AG09319 (cell line): ENCODE results near the gene RAMP1.

ENCODE experiments used
- DNase-seq: peaks from one replicate; pipeline ENCODE4 v3.0.0-alpha.2; 2010; ENCODE audit warnings: low read depth; ENCODE audit errors: extremely low read depth
- CTCF ChIP-seq: IDR thresholded peaks from 2 replicates; pipeline ENCODE4 v1.5.1; 2011; ENCODE audit warnings: low read depth, mild to moderate bottlenecking, inconsistent platforms, low read length, moderate library complexity

The RAMP1 gene

DNA sequence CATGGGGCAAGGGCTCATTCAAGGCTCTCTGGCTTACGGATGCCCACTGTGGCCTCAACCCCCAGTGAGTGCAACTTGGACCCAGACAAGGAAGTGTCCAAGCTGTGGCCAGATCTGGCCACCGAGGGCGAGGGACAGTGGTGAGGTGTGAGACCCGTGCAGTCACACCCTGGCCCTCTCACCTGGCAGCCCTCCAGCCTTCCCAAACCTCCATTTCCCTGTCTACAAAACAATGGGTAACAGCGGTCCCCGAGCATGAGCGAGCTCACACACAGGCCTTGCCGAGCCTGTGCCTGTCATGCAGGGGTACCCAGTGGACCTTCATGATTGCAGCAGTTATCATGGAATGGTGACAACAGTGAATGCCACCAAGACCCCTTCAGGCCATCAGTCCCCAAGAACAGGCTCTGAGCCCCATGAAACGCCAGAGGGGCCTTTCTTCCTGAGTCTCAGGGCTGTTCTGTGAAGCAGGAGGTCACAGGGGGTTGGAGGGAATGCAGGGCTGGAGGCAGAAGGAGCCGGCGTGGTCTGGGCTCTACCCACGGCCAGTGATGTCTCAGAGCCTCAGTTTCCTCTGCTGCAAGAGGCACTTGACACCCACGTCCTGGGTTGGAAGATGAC is 49.8 kb downstream of the RAMP1 start:
- no peak for DNase-seq
- no peak for TF ChIP-seq CTCF

- DNase-seq = no peak
- TF ChIP-seq CTCF = no peak
These were observed 50.5 kb downstream of the RAMP1 start for GRCh38 chr2:237909801-237910475.

- no peak for DNase-seq
- no peak for TF ChIP-seq CTCF
These were observed 51.3 kb downstream of the RAMP1 start for GRCh38 chr2:237910576-237911362.

DNA sequence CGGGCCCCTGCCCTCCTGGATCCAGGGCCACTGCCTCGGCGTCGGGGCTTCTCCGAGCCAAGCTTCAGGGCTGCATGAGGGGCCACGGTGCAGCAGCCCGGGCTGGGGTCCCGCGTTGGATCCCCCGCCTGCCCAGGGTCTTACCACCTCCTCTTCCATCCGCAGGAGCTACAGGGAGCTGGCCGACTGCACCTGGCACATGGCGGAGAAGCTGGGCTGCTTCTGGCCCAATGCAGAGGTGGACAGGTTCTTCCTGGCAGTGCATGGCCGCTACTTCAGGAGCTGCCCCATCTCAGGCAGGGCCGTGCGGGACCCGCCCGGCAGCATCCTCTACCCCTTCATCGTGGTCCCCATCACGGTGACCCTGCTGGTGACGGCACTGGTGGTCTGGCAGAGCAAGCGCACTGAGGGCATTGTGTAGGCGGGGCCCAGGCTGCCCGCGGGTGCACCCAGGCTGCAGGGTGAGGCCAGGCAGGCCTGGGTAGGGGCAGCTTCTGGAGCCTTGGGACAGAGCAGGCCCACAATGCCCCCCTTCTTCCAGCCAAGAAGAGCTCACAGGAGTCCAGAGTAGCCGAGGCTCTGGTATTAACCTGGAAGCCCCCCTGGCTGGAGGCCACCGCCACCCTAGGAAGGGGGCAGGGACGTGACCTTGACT is 52.1 kb downstream of the RAMP1 start:
- TF ChIP-seq CTCF = no peak
- no peak for DNase-seq

DNA sequence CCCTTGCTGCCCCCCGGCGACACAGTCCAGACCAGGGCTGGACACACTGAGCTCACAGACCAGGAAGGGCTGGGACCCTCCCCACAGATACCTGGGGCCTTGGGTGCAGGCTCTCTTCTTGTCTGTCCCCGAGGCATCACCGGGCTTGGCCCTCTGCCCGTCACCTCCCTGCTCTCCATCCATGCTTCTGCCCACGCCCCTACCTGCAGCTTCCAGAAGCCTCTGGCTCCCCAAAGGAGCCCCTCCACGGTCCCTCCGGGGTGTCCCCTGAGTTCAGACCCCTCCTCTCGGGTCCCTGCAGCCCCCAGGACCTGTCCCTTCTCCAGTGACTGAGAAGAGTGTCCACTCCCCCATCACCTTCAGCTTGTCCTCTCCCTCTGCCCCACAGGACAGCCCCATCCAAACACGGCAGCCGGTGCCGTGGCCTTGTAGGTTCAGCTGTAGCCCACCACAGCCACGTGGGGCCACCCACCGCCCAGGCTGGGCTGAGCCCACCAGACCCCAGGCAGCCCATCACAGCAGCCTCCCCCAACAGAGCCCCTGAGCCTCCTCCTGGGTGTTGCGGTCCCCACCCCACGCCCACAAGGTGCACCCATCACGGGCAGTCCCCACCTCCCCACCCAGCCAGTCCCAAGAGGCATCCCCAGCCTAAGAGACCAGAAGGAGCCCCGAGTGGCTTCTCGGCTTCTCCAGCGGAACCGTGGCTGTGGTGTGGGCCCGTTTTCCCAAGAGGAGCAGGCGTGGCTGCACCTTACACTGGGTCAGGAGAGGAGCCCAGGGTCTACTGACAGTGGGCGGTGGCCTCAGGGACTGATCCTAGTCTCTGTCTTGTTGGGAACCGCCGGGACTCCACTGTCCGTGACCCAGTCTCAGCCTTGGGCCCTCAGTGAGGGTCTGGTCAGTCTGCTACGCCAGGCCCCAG is 53.1 kb downstream of the RAMP1 start:
- TF ChIP-seq CTCF = no peak
- DNase-seq = no peak

DNA sequence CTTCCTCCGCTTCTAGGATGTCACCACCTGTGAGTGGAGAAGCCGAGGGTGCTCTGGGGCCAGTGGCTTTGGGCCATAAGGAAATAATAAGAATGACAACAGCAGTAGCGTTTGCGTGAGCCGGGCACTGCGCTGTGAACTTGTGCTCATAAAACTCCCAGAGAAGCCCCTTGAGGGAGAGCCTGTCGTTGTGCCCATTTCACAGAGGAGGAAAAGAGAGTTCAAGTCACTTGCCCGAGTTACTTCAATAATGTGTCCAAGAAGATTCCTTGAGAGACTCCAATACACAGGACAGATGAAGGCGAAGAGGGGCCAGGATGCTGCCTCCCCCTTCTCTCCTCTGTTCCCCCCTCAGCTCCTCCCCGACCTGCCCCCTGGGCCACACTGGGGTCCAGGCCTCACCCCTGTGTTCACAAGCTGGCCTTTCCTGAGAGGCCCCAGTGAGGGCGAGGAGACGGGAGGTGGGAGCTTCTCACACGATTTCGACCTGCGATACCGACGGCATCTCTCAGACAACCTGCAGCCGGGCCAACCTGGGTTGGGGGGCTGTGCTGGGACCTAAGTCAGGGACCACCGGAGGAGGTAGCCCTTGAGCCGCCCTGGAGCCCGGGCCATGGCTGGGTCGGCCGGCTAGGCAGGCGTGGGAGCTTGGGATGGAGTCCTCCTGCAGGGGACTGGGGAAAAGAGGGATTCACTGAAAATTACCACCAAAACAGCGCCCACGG is 53.9 kb downstream of the RAMP1 start:
- no peak for TF ChIP-seq CTCF
- no peak for DNase-seq
